Measurements from ENCODE around the gene MALSU1.

The MALSU1 gene

DNA sequence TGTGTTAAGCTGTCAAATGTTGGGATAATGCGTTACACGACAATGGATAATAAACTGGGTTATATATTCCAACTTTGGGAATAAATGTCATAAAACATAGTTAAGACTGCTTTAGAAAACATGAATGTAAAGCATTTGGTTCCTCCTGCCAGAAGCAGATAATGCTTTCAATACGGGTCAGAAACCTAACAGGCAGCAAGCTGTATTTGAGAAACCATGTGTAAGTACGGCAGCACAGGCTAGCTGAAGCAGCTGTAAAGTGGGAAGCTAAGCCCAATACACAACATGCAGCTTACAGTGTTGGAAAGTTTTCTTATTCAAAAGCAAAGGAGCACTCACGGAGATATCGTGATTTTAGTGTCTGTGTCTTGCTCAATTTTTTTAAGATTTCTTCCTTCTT, 46.5 kb downstream of the MALSU1 start:
- no peaks in the 10 kb centered on the region for H3K27me3 ChIP-seq (ENCODE audit: insufficient read depth, low read depth)
- H2AFZ ChIP-seq (ENCODE audit: low read depth): no peak overlapping the region
- no peak overlapping the region for H3K4me3 ChIP-seq (IDR thresholded peaks at IDR 0.05; ENCODE audit: insufficient read depth, low read depth, low read length)
- peaks cover 10% of the 10 kb centered on the region; the same call in 1 of the 2 replicates for H3K36me3 ChIP-seq (ENCODE audit: insufficient read depth)
- TF ChIP-seq CTCF (conservative IDR thresholded peaks at IDR 0.05; ENCODE audit: low read depth, low read length): no peak
- H3K4me2 ChIP-seq: no peak overlapping the region
- H3K79me2 ChIP-seq (ENCODE audit: insufficient read depth, low read depth): no peaks in the 10 kb centered on the region; the same call in 1 of the 2 replicates
- H3K27ac ChIP-seq: no peak overlapping the region
- no peaks in the 10 kb centered on the region for H4K20me1 ChIP-seq (ENCODE audit: insufficient read depth)
- H3K9ac ChIP-seq: no peak overlapping the region
- peaks cover 6% of the 10 kb centered on the region for H3K4me1 ChIP-seq (ENCODE audit: low read depth, poor library complexity, severe bottlenecking)

GRCh38 chr7:23346316-23346715, 47.2 kb downstream of the MALSU1 start:
- TF ChIP-seq CTCF (conservative IDR thresholded peaks at IDR 0.05; ENCODE audit: low read depth, low read length): no peak
- Histone ChIP-seq H3K4me2 (no peak overlapping the region), H2AFZ (ENCODE audit: low read depth) (no peak overlapping the region), H3K4me1 (ENCODE audit: low read depth, poor library complexity, severe bottlenecking) (peaks cover 6% of the 10 kb centered on the region), H3K4me3 (IDR thresholded peaks at IDR 0.05; ENCODE audit: insufficient read depth, low read depth, low read length) (no peak overlapping the region), H3K79me2 (ENCODE audit: insufficient read depth, low read depth) (no peaks in the 10 kb centered on the region; the same call in 1 of the 2 replicates), H3K27ac (no peak overlapping the region), H3K9ac (no peak overlapping the region), H3K27me3 (ENCODE audit: insufficient read depth, low read depth) (no peaks in the 10 kb centered on the region), H3K36me3 (ENCODE audit: insufficient read depth) (peaks cover 10% of the 10 kb centered on the region; the same call in 1 of the 2 replicates), H4K20me1 (ENCODE audit: insufficient read depth) (no peaks in the 10 kb centered on the region)

GRCh38 chr7:23347033-23347681, 48.0 kb downstream of the MALSU1 start:
- Histone ChIP-seq H3K9ac (no peak overlapping the region), H3K4me1 (ENCODE audit: low read depth, poor library complexity, severe bottlenecking) (peaks cover 6% of the 10 kb centered on the region), H3K79me2 (ENCODE audit: insufficient read depth, low read depth) (no peaks in the 10 kb centered on the region; the same call in 1 of the 2 replicates), H2AFZ (ENCODE audit: low read depth) (no peak overlapping the region), H3K4me3 (IDR thresholded peaks at IDR 0.05; ENCODE audit: insufficient read depth, low read depth, low read length) (no peak overlapping the region), H3K4me2 (no peak overlapping the region), H4K20me1 (ENCODE audit: insufficient read depth) (no peaks in the 10 kb centered on the region), H3K27me3 (ENCODE audit: insufficient read depth, low read depth) (no peaks in the 10 kb centered on the region), H3K27ac (no peak overlapping the region), H3K36me3 (ENCODE audit: insufficient read depth) (peaks cover 10% of the 10 kb centered on the region; the same call in 1 of the 2 replicates)
- no peak for TF ChIP-seq CTCF (conservative IDR thresholded peaks at IDR 0.05; ENCODE audit: low read depth, low read length)

DNA sequence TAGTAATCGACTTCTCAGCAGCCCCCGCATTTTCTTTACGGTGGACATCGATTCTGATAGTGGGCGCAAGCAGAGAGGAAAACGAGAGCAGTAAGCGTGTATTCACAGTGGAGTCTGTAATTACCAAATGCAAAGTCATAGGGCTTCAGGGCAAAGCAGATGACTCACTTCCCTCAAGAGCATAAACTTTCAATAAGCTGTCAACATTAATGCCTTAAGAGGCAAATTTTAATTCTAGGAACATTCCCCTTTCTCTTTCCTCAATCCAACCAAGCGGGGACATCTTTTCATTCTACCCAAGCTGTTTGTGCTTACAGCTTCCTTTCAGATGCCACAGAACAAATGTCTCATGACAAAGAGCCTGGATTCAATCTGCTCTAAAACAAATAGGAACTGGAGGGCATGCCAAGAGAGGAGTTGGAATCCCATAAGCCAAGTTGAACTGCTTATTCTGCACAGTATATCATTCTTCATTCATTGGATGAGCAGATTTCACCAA, 48.6 kb downstream of the MALSU1 start:
- Histone ChIP-seq H2AFZ (ENCODE audit: low read depth) (no peak overlapping the region), H3K27ac (no peak overlapping the region), H3K79me2 (ENCODE audit: insufficient read depth, low read depth) (peaks cover under 1% of the 10 kb centered on the region; the same call in 1 of the 2 replicates), H3K27me3 (ENCODE audit: insufficient read depth, low read depth) (no peaks in the 10 kb centered on the region), H3K4me3 (IDR thresholded peaks at IDR 0.05; ENCODE audit: insufficient read depth, low read depth, low read length) (no peak overlapping the region), H3K36me3 (ENCODE audit: insufficient read depth) (peaks cover 10% of the 10 kb centered on the region; the same call in 1 of the 2 replicates), H3K9ac (no peak overlapping the region), H3K4me2 (no peak overlapping the region), H3K4me1 (ENCODE audit: low read depth, poor library complexity, severe bottlenecking) (peaks cover 6% of the 10 kb centered on the region), H4K20me1 (ENCODE audit: insufficient read depth) (no peaks in the 10 kb centered on the region)
- no peak for TF ChIP-seq CTCF (conservative IDR thresholded peaks at IDR 0.05; ENCODE audit: low read depth, low read length)
